ENCODE data around the gene MRPL46. TPM values are rescaled to one million over a fixed set of nuclear protein-coding genes. Genes with fewer than 3 reads are reported as not detected.

MRPL46 gene
- total RNA-seq, 2 donors from 2014 or later: 20.4 to 32.0 TPM

DNA sequence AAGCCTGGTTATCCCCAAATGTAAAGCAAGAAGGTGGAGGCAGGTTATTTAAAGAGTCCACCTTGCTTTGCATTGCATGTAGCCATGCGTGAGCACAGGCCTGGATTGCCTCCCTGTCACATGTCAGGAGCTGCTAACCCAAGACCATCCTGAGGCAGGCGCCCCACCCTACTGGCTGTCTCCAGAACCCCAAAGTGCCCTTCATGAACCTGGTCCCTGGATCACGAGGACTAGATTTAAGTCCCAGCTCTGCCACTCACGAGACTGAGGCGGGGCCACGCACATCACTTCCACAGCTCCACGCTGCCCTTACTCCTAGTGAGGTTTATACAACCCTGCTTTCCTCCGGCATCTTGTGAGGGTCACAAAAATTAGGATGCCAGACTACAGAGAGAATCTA lies 17.6 kb downstream of the MRPL46 start:
- intact Hi-C loops (cut with DNase I): no loop called here

DNA sequence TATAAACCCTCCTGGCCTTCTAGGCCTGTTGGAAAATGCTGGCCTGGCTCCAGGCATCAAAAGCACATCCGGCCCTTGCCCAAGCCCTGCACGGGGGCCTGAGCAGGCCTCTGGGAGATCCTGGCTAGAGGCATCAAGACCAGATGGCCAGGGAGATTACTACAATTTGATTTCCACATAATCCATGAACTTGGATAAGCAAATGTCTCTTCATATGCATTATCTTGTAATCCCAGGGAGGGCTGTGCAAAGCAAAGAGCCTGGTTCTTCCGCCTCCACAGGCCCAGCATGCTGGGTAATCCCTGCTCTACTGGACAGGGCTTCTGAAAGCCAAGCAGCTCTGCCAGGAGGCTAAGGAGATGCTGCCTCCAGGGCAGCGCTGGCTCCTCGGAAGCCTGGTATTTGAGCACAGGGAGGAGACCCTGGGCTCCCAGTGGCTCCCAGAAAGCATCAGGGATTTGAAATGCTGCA lies 18.2 kb downstream of the MRPL46 start:
- 84% methylated on average over 5 of the region's 5 CpGs for WGBS
- no peaks in the 10 kb centered on the region for H3K9me3 ChIP-seq
- no peak overlapping the region for H3K27ac ChIP-seq
- H3K4me3 ChIP-seq: no peak overlapping the region
- no peaks in the 10 kb centered on the region for H3K4me1 ChIP-seq (replicated peaks)
- no peaks in the 10 kb centered on the region for H3K27me3 ChIP-seq (replicated peaks; ENCODE audit: insufficient read depth)
- no peaks in the 10 kb centered on the region for H3K36me3 ChIP-seq
- intact Hi-C loops (cut with DNase I): no loop called here
- DNase-seq (ENCODE audit: low spot score): no peak
- TF ChIP-seq POLR2A (IDR thresholded peaks at IDR 0.05): no peak

More for the DNA sequence above, 17.6 kb downstream of the MRPL46 start:
- no peak for DNase-seq (ENCODE audit: low spot score)
- Histone ChIP-seq H3K27ac (no peak overlapping the region), H3K4me3 (no peak overlapping the region), H3K9me3 (no peaks in the 10 kb centered on the region), H3K4me1 (replicated peaks) (no peaks in the 10 kb centered on the region), H3K36me3 (no peaks in the 10 kb centered on the region), H3K27me3 (replicated peaks; ENCODE audit: insufficient read depth) (no peaks in the 10 kb centered on the region)
- TF ChIP-seq, protein P1, sequence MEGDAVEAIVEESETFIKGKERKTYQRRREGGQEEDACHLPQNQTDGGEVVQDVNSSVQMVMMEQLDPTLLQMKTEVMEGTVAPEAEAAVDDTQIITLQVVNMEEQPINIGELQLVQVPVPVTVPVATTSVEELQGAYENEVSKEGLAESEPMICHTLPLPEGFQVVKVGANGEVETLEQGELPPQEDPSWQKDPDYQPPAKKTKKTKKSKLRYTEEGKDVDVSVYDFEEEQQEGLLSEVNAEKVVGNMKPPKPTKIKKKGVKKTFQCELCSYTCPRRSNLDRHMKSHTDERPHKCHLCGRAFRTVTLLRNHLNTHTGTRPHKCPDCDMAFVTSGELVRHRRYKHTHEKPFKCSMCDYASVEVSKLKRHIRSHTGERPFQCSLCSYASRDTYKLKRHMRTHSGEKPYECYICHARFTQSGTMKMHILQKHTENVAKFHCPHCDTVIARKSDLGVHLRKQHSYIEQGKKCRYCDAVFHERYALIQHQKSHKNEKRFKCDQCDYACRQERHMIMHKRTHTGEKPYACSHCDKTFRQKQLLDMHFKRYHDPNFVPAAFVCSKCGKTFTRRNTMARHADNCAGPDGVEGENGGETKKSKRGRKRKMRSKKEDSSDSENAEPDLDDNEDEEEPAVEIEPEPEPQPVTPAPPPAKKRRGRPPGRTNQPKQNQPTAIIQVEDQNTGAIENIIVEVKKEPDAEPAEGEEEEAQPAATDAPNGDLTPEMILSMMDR (IDR thresholded peaks at IDR 0.05): no peak
- TF ChIP-seq POLR2AphosphoS5 (IDR thresholded peaks at IDR 0.05): no peak
- TF ChIP-seq POLR2A (IDR thresholded peaks at IDR 0.05): no peak
- WGBS: 89% methylated on average over 8 of the region's 8 CpGs

DNA sequence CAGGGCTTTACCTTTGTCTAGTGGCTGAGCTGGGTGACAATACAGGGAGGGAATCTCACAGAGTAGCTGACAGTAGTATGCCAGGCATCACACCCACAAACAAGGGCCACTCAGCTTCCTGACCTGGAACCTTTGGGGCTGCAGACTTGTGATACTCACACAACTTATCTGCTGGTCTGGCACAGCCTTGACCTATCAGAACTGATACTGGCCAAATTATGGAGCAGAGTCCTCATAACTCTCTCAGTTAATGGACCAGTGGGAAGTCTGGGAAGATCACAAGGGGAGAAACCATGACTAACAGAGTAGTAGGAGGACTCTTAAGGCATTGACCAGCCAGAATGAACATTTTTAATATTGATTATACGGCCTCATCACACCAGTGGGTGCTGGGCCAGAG lies 19.4 kb downstream of the MRPL46 start:
- WGBS: 86% methylated on average over 1 of the region's 1 CpG
- H3K27ac ChIP-seq: no peak overlapping the region
- intact Hi-C loops (cut with DNase I): no loop called here
- H3K4me3 ChIP-seq: no peak overlapping the region
- no peaks in the 10 kb centered on the region for H3K36me3 ChIP-seq
- no peaks in the 10 kb centered on the region for H3K9me3 ChIP-seq
- no peaks in the 10 kb centered on the region for H3K27me3 ChIP-seq (replicated peaks; ENCODE audit: insufficient read depth)
- no peak for DNase-seq (ENCODE audit: low spot score)
- TF ChIP-seq, protein P1 (IDR thresholded peaks at IDR 0.05): no peak
- TF ChIP-seq POLR2A (IDR thresholded peaks at IDR 0.05) (no peak), POLR2AphosphoS5 (IDR thresholded peaks at IDR 0.05) (no peak)
- no peaks in the 10 kb centered on the region for H3K4me1 ChIP-seq (replicated peaks)

DNA sequence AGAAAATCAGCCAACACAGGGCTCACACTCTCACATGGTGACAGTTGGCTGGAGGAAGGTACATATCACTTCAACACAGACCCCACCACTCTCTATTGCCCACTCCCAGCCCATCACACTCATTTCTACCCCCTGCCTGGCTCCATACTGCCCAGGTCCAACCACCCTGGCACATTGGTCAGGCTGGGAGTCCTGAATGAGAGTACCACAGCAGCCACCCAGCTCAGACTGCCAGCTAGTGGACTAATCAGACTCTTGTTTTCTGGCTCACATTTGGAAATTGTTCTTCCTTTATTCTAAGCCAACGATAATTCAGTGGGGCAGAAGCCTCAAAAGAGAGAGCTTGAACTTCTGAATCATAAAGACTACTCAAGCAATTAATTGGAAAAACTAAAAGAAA lies 20.0 kb downstream of the MRPL46 start:
- intact Hi-C loops (cut with DNase I): no loop called here
- TF ChIP-seq, protein P1 (IDR thresholded peaks at IDR 0.05): no peak
- TF ChIP-seq POLR2AphosphoS5 (IDR thresholded peaks at IDR 0.05) (no peak), POLR2A (IDR thresholded peaks at IDR 0.05) (no peak)
- WGBS: 57% methylated on average over 1 of the region's 1 CpG

DNA sequence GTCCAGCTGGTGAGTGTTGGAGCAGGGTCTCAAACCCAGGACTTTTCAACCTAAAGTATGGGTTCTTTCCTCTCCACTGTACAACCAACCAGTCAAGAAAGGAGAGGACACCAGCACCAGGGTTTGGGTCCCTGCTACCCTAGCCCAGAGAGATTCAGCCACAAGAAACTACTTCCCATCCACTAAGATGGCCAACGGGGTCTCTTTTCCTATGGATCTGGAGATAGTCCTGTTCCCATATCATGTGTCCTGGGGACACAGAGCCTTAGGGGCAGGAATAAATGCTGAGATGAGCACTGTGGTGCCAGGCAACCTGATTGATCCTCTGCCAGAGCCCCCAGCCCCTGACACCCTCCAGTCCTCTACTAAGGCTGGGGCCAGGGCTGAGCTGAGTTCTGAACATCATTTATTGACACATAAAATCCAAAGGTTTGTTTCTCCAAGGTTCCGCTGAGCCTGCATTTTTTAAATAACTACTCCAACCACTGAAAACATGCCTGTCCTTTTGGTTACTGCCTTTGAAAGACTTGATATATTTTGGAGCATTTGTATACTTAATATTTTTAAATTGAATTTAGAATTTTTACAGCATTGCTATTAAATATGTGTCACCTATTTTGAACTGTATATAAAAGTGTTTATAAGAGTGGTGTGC lies 26.0 kb downstream of the MRPL46 start:
- 51% methylated on average over 2 of the region's 2 CpGs for WGBS
- H3K27me3 ChIP-seq (replicated peaks; ENCODE audit: insufficient read depth): no peaks in the 10 kb centered on the region
- H3K27ac ChIP-seq: no peak overlapping the region
- no peak overlapping the region for H3K4me3 ChIP-seq
- TF ChIP-seq, protein P1 (IDR thresholded peaks at IDR 0.05): no peak
- TF ChIP-seq POLR2AphosphoS5 (IDR thresholded peaks at IDR 0.05): no peak
- no peak for TF ChIP-seq POLR2A (IDR thresholded peaks at IDR 0.05)
- H3K36me3 ChIP-seq: no peaks in the 10 kb centered on the region
- H3K4me1 ChIP-seq (replicated peaks): no peaks in the 10 kb centered on the region
- intact Hi-C loops (cut with DNase I): no loop called here
- no peaks in the 10 kb centered on the region for H3K9me3 ChIP-seq
- DNase-seq (ENCODE audit: low spot score): no peak

More for the DNA sequence above, 20.0 kb downstream of the MRPL46 start:
- DNase-seq (ENCODE audit: low spot score): no peak
- Histone ChIP-seq H3K4me1 (replicated peaks) (no peaks in the 10 kb centered on the region), H3K36me3 (no peaks in the 10 kb centered on the region), H3K4me3 (no peak overlapping the region), H3K27ac (no peak overlapping the region), H3K27me3 (replicated peaks; ENCODE audit: insufficient read depth) (no peaks in the 10 kb centered on the region), H3K9me3 (no peaks in the 10 kb centered on the region)
